GM18873 (cell line): ENCODE measurements around the gene KIF23.
"Not testable (repeated sequence)": the region's sequence is repeated elsewhere in the genome, so short reads cannot be mapped to it uniquely, and the experiment has no call there.

Experiments
- ATAC-seq: cut with Tn5 transposase; IDR thresholded peaks from one replicate; pipeline ENCODE4 v1.9.1; 2021; ENCODE audit warnings: mild to moderate bottlenecking, moderate library complexity, moderate number of reproducible peaks; ENCODE audit not compliant: unreplicated experiment, low FRiP score

KIF23 gene

GRCh38 chr15:69424748-69425413, 10.7 kb downstream of the KIF23 start:
- no peak for ATAC-seq

- no peak for ATAC-seq
These were observed 19.7 kb downstream of the KIF23 start for GRCh38 chr15:69433831-69434230.

GRCh38 chr15:69434238-69434637, 20.1 kb downstream of the KIF23 start:
- no peak for ATAC-seq

- ATAC-seq = no peak
These were observed 20.5 kb downstream of the KIF23 start for GRCh38 chr15:69434679-69435078.

GRCh38 chr15:69435985-69436384, 21.8 kb downstream of the KIF23 start:
- ATAC-seq = no peak

GRCh38 chr15:69436951-69437350, 22.8 kb downstream of the KIF23 start:
- no peak for ATAC-seq

GRCh38 chr15:69439623-69440022, 25.5 kb downstream of the KIF23 start:
- ATAC-seq = no peak

- ATAC-seq = no peak
These were observed 29.0 kb downstream of the KIF23 start for GRCh38 chr15:69443032-69443611.

- no peak for ATAC-seq
These were observed 30.5 kb downstream of the KIF23 start for GRCh38 chr15:69444686-69445085.

GRCh38 chr15:69446953-69447352, 32.8 kb downstream of the KIF23 start:
- no peak for ATAC-seq

GRCh38 chr15:69450221-69450620, 36.1 kb downstream of the KIF23 start:
- not testable (repeated sequence) for ATAC-seq

GRCh38 chr15:69450968-69451695, 37.0 kb downstream of the KIF23 start:
- ATAC-seq = no peak

GRCh38 chr15:69451951-69452691, 38.0 kb downstream of the KIF23 start:
- ATAC-seq = no peak

GRCh38 chr15:69452692-69453521, 38.8 kb downstream of the KIF23 start, which contains the start of gene RPLP1:
TSS of gene RPLP1 (plus strand) at chr15:69452818. CDS start at chr15:69452949, 131 bp downstream.
- ATAC-seq = peak; percentile 79

GRCh38 chr15:69454953-69455352, 40.8 kb downstream of the KIF23 start:
- no peak for ATAC-seq

- ATAC-seq = no peak
These were observed 42.3 kb downstream of the KIF23 start for GRCh38 chr15:69456208-69457166.

GRCh38 chr15:69457304-69458280, 43.4 kb downstream of the KIF23 start:
- no peak for ATAC-seq

GRCh38 chr15:69459066-69459465, 44.9 kb downstream of the KIF23 start:
- no peak for ATAC-seq
